GF-D8 (cell line): ENCODE results near the gene BAHCC1.
"Not testable (repeated sequence)": the region's sequence is repeated elsewhere in the genome, so short reads cannot be mapped to it uniquely, and the experiment has no call there.

Experiments used
- DNase-seq: peaks from one replicate; lab custom pipeline; 2025; lab: John Stamatoyannopoulos, UW

BAHCC1 gene

GRCh38 chr17:81394921-81395599 lies at the start of gene BAHCC1:
Gene BAHCC1, plus strand, starts transcription at chr17:81395457. Its CDS starts 4,283 bp downstream, at chr17:81399740.
- DNase-seq, result peak; percentile 99

- DNase-seq, result peak; percentile 78
Observed at GRCh38 chr17:81346090-81346907, 49.0 kb upstream of the BAHCC1 start.

GRCh38 chr17:81346908-81347349 lies 48.3 kb upstream of the BAHCC1 start:
- DNase-seq, result no peak

- DNase-seq, result no peak
Observed at GRCh38 chr17:81347437-81347836, 47.8 kb upstream of the BAHCC1 start.

GRCh38 chr17:81348097-81349055 lies 46.9 kb upstream of the BAHCC1 start:
- DNase-seq, result no peak

GRCh38 chr17:81349397-81350319 lies 45.6 kb upstream of the BAHCC1 start:
- DNase-seq, result no peak

- DNase-seq, result no peak
Observed at GRCh38 chr17:81350320-81350890, 44.9 kb upstream of the BAHCC1 start.

GRCh38 chr17:81351329-81352052 lies 43.8 kb upstream of the BAHCC1 start:
- DNase-seq, result not testable (repeated sequence)

GRCh38 chr17:81352056-81352455 lies 43.2 kb upstream of the BAHCC1 start:
- DNase-seq, result not testable (repeated sequence)

GRCh38 chr17:81354252-81354953 lies 40.9 kb upstream of the BAHCC1 start:
- DNase-seq, result no peak

- peak; percentile 43 for DNase-seq
Observed at GRCh38 chr17:81354954-81355347, 40.3 kb upstream of the BAHCC1 start.

GRCh38 chr17:81359218-81359617 lies 36.0 kb upstream of the BAHCC1 start:
- no peak for DNase-seq

GRCh38 chr17:81362001-81362400 lies 33.3 kb upstream of the BAHCC1 start:
- DNase-seq, result not testable (repeated sequence)

- no peak for DNase-seq
Observed at GRCh38 chr17:81364278-81365147, 30.7 kb upstream of the BAHCC1 start.

- DNase-seq, result no peak
Observed at GRCh38 chr17:81365148-81365600, 30.1 kb upstream of the BAHCC1 start.

GRCh38 chr17:81365601-81366585 lies 29.4 kb upstream of the BAHCC1 start:
- DNase-seq, result peak; percentile 38

GRCh38 chr17:81366648-81367047 lies 28.6 kb upstream of the BAHCC1 start:
- no peak for DNase-seq
